ENCODE data around the gene PDLIM4. TPM values are rescaled to one million over a fixed set of nuclear protein-coding genes. Genes with fewer than 3 reads are reported as not detected.
A peak's percentile ranks its signal among the peaks of the same experiment; 100 is the strongest.

PDLIM4 gene
- total RNA-seq, 6 experiments from 2014 or later, result 2.5 to 26.4 (median 23.7) TPM

DNA sequence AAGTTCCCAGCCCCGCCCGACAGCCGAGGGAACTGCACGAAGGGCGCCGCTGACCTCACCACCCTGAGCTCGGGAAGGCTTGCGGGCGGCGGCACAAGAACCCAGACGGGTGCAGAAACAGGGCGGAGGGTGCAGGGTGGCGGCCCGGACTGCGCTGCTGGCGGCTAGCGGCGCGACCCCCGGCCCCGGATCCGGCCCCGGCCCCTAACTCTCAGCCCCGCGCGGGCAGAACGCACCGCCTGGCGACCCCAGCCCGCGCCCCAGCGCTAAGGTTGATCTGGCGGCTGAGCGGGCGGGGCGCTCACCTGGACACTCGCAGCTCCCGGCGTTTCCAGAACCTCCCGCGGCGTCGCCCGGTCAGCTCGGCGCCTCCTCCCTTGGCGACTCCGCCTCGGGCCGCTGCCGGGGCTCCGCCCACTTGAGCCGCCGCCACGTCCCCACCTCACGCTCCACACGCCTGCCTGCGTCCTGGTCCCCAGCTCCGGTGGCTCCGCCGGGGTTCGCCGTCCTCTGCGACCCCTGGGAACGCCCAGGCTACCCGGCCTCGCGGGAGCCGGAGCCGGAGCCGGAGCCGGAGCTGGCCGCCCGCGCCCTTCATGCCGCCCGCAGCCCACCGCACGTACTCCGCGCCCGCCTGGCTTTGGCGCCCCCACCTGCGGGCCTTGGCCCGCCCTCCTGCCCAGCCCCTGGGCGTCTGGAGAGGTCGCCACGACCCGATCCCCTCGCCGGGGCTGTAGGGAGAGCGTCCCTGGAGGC lies 29.8 kb upstream of the PDLIM4 start, which contains the start of gene P4HA2:
Gene P4HA2, minus strand, starts transcription at position 369 of the 756 bp plus-strand sequence. CDS start 9,227 bp downstream, outside the sequence.
- Mint-ChIP-seq H3K4me1 (ENCODE audit: low read depth) (peaks cover 45% of the 10 kb centered on the region), H3K9me3 (no peaks in the 10 kb centered on the region), H3K27ac (peak within 1 kb of the TSS; percentile 98), H3K27me3 (ENCODE audit: insufficient read depth) (peaks cover 4% of the 10 kb centered on the region), H3K36me3 (ENCODE audit: low read depth) (peaks cover 12% of the 10 kb centered on the region; the same call in 1 of the 2 replicates), H3K4me3 (peak within 1 kb of the TSS; percentile 92)
- TF ChIP-seq, protein P1, sequence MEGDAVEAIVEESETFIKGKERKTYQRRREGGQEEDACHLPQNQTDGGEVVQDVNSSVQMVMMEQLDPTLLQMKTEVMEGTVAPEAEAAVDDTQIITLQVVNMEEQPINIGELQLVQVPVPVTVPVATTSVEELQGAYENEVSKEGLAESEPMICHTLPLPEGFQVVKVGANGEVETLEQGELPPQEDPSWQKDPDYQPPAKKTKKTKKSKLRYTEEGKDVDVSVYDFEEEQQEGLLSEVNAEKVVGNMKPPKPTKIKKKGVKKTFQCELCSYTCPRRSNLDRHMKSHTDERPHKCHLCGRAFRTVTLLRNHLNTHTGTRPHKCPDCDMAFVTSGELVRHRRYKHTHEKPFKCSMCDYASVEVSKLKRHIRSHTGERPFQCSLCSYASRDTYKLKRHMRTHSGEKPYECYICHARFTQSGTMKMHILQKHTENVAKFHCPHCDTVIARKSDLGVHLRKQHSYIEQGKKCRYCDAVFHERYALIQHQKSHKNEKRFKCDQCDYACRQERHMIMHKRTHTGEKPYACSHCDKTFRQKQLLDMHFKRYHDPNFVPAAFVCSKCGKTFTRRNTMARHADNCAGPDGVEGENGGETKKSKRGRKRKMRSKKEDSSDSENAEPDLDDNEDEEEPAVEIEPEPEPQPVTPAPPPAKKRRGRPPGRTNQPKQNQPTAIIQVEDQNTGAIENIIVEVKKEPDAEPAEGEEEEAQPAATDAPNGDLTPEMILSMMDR (IDR thresholded peaks at IDR 0.05), result peak; percentile 43; the same call in 1 of the 2 replicates
- peak; percentile 67 for DNase-seq

DNA sequence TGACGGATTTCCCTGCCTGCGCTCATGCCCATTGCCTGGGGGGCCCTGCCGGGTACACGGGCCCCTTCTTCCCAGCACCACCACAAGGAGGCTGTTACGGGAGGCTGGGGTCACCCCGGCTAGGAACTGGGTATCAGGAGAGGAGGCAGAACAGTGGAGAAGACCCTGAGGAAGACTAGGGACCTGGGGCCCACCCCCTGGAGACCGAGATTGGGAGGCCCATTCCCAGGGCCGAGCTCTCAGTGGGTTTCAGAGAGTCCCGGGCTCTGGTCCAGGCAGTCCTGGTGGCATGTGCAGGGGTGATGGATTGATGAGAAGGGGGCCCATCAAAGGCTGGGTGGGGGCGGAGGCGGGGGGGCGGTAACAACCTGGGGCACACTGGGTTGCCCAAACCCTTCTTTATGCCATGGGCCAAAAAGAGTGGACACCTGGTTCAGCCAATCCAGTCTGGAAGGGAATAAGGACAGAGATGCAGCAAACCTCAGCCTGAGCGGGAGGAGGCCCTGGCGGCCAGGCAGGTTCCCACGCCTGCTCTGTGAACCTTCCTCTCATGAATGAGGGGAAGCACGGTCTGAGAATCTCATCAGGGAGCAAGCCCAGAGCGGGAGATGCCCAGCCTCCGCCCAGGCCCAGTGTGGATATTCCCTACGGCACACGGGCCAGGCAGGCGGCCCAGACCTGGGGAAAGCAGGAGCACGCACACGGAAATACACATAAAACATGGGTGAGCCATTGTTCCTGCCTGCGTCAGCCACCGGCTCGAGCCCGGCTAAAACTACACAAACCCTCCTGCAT lies 29.1 kb upstream of the PDLIM4 start:
- DNase-seq, result no peak
- TF ChIP-seq, protein P1 (IDR thresholded peaks at IDR 0.05), result 0 out of 2 replicates have a peak, but pooled peaks have one; percentile 20
- Mint-ChIP-seq H3K27ac (peak overlapping the region; percentile 50), H3K4me1 (ENCODE audit: low read depth) (peaks cover 38% of the 10 kb centered on the region), H3K9me3 (no peaks in the 10 kb centered on the region), H3K4me3 (peak overlapping the region; percentile 55), H3K27me3 (ENCODE audit: insufficient read depth) (peaks cover 4% of the 10 kb centered on the region), H3K36me3 (ENCODE audit: low read depth) (peaks cover 8% of the 10 kb centered on the region; the same call in 1 of the 2 replicates)

DNA sequence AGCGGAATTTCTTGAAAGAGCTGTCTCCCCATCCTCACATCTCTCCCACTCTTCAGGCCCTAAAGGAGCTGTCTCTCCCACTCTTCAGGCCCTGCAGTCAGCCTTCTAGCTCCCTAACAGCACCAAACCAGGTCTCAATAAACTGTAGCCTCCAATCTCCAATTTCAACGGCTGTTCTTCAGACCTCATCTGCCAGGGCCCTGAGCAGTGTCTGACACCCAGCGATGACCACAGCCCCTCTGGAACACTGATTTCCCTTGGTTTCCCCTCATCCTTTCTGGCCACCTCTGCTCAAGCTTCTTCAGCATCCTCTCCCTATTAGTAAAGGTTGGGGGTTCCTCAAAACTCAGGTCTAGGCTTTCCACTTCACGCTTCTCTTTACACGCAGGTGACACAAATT lies 28.3 kb upstream of the PDLIM4 start:
- Mint-ChIP-seq H3K27ac (peak overlapping the region; percentile 50), H3K4me3 (peak overlapping the region; percentile 20; the same call in 1 of the 2 replicates), H3K36me3 (ENCODE audit: low read depth) (0 out of 2 replicates have a peak, but pooled peaks cover 4% of the 10 kb centered on the region), H3K27me3 (ENCODE audit: insufficient read depth) (peaks cover 4% of the 10 kb centered on the region), H3K9me3 (no peaks in the 10 kb centered on the region), H3K4me1 (ENCODE audit: low read depth) (peaks cover 30% of the 10 kb centered on the region)
- DNase-seq, result no peak
- TF ChIP-seq, protein P1 (IDR thresholded peaks at IDR 0.05), result no peak

DNA sequence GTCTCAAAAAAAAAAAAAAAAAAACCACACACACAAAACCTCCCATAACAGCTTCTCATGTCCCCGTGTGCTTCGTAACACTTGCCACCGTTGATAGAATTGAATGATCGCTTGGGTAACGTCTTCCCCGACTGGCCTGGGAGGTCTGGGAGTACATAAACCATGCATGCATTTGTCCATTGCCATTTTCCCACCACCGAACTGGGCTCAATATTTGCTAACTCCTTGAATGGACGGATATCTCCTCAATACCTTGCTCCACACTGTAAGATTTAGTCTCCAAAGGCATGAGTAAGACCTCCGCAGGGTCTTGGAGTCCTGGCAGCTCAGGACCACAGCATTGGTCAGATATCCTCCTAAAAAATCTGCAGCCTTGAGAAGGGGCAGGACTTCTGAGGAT lies 26.6 kb upstream of the PDLIM4 start:
- TF ChIP-seq, protein P1 (IDR thresholded peaks at IDR 0.05), result no peak
- Mint-ChIP-seq H3K4me1 (ENCODE audit: low read depth) (peaks cover 13% of the 10 kb centered on the region), H3K27me3 (ENCODE audit: insufficient read depth) (peaks cover 4% of the 10 kb centered on the region), H3K9me3 (no peaks in the 10 kb centered on the region), H3K27ac (no peak overlapping the region), H3K4me3 (no peak overlapping the region), H3K36me3 (ENCODE audit: low read depth) (0 out of 2 replicates have a peak, but pooled peaks cover 4% of the 10 kb centered on the region)
- DNase-seq, result no peak

DNA sequence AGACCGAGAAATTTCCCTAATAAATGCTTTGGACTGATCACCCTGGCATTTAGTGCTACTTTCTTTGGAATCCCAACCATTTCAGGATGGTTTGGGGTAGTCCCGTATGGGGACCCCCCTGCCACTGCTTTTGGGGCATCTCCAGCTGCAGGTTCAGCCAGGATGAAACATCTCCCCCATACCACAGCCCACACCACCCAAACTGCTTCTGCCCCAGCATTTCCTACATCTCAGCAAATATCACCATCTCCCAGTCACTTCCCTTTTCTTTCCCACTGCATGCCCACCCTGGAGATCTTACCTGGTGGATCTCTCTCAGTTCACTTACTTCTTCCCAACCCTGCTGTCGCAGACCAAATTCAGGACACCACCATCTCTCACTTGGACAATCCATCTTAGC lies 25.0 kb upstream of the PDLIM4 start:
- no peaks in the 10 kb centered on the region for H3K36me3 Mint-ChIP-seq (ENCODE audit: low read depth)
- DNase-seq, result no peak
- H3K4me3 Mint-ChIP-seq, result no peak overlapping the region
- TF ChIP-seq, protein P1 (IDR thresholded peaks at IDR 0.05), result no peak
- H3K27ac Mint-ChIP-seq, result no peak overlapping the region
- no peaks in the 10 kb centered on the region for H3K9me3 Mint-ChIP-seq
- peaks cover 5% of the 10 kb centered on the region; the same call in 1 of the 2 replicates for H3K4me1 Mint-ChIP-seq (ENCODE audit: low read depth)
- H3K27me3 Mint-ChIP-seq (ENCODE audit: insufficient read depth), result peaks cover 4% of the 10 kb centered on the region

Data from HFFc6 (cell line).